ENCODE measurements around the gene SPINK2.

- TF ChIP-seq CTCF (conservative IDR thresholded peaks at IDR 0.05 in 1 of 2, IDR thresholded peaks at IDR 0.05 in 1 of 2; ENCODE audit: low read depth in 1 of 2, low read length in 2 of 2) (no peak), EZH2 (IDR thresholded peaks at IDR 0.05; ENCODE audit: low read length, missing control alignments) (no peak)
Measured at GRCh38 chr4:56796211-56796610, 25.3 kb downstream of the SPINK2 start.
